HG02588 (cell line): ENCODE measurements around the gene STBD1.
"Not testable (repeated sequence)": the region's sequence is repeated elsewhere in the genome, so short reads cannot be mapped to it uniquely, and the experiment has no call there.

Source experiments
- ATAC-seq: cut with Tn5 transposase; IDR thresholded peaks from one replicate; pipeline ENCODE4 v1.9.1; 2021; ENCODE audit warnings: mild to moderate bottlenecking, moderate library complexity; ENCODE audit not compliant: unreplicated experiment

STBD1 gene

GRCh38 chr4:76305971-76306881 lies at the start of gene STBD1:
Gene STBD1 (plus strand): TSS chr4:76306733. CDS start chr4:76306770, 37 bp downstream.
- no peak for ATAC-seq

DNA sequence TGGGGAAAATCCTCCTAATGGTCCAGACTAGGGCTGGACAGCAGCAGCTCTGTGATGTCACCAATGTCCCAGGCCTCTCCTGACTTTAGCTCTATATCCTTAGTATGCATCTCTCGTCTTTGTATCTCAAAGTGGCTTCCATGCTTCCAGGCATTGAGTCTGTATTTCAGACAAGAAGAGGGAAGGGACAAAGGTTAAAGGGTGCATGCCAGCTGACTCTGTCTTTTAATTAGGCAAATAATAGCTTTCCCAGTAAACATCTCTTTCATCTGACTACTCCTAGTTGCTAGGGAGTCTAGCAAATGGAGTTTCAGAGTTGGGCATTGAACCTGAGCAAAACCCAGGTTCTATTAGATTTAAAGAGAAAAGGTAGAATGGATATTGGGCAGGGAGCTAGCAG lies 49.6 kb upstream of the STBD1 start:
- no peak for ATAC-seq

GRCh38 chr4:76257824-76258223 lies 48.7 kb upstream of the STBD1 start:
- no peak for ATAC-seq

- no peak for ATAC-seq
Observed at GRCh38 chr4:76260571-76260970, 46.0 kb upstream of the STBD1 start.

DNA sequence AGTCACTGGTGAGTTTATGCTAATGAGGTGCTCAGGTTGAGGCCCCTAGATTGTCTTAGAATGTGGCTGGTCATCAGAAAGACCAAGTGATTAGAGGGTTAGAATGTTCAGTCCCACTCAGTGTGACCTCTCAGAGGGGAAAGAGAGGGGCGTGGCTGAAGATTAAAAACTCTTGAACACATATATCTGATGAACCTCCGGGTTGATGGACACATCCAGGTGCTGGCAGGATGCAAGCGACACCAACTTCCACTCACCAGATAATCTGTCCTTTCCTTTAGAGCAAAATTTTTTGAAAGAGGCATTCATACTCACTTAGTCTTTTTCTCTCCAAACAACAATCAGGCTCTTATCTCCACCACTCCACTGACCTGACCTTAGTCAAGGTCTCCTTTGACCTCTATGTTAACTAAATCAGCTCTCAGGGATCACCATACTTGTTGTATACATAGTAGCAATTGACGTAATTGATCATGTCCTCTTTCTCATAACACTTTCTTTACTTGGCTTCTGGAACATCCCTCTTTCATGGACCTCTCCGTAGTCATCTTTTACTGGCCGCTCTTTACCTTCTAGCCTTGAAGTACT lies 40.8 kb upstream of the STBD1 start:
- no peak for ATAC-seq

DNA sequence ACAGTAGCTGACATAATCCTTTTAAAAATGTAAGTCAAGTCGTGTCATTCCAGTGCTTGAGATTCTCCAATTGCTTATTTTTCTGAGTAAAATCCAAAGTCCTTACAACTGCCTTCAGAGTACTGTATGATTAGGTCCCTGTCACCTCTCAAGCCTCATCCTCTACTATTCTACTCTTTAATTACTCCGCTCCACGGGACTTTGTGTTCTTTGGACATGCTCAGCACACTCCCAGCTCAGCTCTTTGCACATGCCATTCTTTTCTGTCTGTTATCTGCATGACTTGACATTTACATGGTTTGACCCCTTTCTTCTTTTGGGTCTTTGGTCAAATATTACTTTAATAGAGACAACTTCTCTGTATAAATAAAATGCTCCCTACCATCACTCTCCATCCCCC lies 39.9 kb upstream of the STBD1 start:
- no peak for ATAC-seq

DNA sequence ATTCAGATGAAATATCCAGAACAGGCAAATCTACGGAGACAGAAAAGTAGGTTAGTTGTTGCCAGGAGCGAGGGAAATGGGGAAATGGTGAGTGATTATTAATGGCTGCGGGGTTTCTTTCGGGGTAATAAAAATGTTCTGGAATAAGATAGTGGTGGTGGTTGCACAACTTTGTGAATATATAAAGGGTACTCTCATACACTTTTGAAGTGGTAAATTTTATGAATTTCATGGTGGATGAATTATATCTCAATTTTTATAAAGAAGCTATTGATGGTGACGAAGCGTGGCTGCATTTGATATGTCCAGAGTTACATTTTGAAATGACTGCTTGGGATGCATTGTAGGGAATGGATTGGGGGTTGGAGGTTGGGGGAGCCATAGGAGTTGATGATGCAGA lies 38.7 kb upstream of the STBD1 start:
- no peak for ATAC-seq

DNA sequence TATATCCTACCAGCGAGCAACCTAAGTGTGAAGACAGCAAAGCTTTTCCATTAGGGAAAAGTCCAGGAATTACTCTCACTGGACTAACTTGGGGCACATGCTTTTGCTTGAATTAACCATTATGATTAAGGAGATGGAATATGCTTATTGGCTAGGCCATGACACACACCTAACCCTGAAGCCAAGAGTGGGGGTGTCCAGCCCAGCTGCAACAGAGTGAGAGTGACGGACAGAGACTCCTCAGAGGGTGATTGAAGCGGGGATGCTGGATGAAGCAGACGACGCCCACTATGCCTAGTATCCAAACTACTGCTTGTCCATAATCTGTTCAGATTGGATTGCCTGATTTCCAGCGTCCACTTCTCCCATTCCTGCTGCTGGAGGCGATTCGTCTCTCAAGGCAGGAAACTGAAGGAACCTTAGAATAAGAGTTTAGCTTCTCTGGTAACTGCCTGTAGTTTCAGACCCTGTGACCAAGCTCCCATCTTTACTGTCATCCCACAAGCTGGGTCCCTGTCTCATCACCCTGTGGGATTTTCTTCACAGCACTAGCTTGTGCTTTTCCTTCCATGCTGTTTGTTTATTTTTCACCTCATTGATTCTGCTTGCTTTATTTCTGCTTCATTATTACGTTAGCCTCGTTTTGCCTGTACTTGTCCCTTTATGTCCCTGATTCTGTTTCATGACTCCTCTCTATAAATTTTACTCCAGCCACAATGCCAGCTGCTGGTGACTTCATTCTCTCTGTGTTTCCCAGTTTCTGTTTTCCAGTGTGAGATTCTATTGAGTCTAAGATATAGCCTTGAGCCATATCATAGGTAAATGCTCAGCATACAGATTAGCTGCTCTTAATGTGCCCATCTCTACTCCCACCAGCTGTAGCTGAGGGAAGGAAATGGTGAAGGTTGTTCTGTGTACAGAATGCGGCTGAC lies 36.0 kb upstream of the STBD1 start:
- ATAC-seq: no peak

DNA sequence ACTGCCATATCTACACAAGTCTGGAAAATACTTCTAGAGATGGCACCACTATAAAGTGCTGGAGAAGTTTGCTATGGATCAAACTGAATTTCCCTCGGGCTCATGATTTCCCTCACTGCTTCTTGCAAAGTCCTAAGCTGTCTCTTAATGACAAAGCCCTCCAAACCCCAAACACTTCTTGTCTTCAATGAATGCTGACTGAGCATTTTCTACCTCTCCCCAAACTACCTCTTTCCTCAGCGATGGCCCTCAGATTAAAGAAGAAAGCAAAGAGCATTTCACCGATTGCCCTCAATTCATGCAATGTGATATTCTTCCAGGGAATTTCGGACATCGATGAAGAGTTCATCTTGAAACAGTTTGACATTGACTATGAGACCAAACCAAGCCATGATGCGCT lies 35.3 kb upstream of the STBD1 start:
- ATAC-seq: no peak

DNA sequence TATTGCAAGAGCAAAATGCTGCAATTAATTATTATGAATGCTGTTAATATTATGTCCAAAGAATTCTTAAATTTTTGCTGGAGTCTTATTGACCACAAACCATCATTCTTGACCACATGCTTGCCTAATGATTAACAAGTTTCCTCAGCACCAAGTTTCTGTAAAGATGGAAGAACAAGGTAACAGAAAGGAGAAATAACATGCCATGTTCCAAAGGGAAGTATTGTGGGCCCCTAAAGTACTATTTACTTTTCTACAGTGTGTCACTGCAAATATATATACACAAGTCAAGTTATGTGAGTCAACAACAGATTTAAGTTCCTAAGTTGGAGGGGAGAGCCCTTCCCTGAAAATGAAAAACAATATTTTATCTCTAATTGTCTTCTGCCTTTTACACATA lies 34.5 kb upstream of the STBD1 start:
- ATAC-seq: no peak

- no peak for ATAC-seq
Observed at GRCh38 chr4:76272582-76272981, 34.0 kb upstream of the STBD1 start.

DNA sequence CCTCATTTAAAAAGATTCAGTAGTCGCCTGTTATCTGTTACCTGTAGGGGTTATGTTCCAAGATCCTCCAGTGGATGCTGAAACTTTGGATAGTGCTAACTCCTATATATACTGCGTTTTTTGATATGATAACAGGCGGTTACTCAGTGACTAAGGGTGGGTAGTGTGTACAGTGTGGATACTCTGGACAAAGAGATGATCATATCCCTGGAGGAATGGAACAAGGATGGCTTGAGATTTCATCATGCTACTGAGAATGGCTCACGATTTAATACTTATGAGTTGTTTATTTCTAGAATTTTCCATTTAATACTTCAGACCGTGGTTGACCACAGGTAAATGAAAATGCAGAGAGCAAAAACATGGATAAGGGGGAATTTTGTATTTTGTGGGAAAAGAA lies 33.5 kb upstream of the STBD1 start:
- no peak for ATAC-seq

DNA sequence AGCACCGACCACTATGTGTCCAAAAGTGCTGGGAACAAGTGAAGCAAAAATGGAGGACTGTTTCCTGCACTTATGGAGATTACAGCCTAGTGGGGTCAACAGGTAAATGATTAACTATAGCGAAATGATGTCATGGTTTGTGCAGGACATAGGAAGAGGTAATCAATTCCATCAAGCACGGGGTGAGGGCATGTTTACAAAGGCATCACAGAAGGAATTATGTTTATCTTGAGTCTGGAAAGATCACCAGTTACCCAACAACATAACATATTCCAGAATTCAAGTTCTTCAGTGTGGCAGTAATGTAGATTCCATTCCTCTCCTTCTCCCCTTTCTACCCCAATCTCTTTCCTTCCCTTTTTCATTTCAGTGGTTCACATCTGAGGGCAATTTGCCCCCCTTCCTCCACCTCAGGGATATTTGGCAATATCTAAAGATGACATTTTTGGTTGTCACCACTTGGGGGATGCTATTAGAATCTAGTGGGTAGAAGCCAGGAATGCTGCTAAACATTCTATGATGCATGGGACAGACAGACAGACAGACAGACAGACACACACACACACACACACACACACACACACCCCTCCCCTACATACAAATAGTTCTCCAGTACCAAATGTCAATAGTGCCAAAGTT lies 30.9 kb upstream of the STBD1 start:
- no peak for ATAC-seq

DNA sequence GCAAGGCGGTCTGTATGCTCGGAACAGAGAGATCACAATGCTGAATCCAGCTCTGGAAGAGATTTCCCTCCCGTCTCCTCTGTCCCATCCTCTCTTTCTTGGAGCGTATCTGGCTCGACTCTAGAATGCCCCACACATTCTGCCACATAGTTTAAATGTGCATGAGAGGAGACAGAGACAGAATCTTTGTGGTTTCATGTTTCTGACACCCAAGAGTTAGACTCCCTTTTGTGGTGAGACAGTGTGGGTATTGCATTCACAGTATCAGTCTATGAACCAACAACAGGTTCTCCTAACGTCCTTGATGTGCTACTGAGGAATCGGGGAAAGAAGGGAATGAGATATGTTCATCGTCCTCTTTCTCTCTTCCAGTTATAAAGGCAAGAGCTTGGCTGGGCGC lies 29.7 kb upstream of the STBD1 start:
- ATAC-seq: no peak

GRCh38 chr4:76277667-76278066 lies 28.9 kb upstream of the STBD1 start:
- ATAC-seq: no peak

DNA sequence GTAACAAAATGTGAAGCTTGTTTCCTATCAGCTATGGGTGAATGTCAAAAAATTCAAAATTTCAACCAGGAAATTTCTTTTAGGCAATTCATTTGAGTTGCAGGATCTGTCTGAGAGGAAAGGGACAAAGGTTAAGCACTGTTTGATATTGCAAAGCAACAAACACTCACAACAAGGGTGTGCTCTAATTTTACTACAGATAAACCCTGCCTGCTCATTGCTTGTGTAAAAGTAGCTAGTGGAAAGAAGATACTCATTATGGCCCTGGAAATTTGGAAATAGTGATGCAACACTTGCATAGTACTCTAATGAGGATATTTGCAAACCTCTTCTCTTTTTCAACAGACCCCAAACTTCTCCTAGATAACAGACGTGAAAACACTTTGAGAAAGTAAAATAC lies 27.9 kb upstream of the STBD1 start:
- ATAC-seq: no peak

- no peak for ATAC-seq
Observed at GRCh38 chr4:76279462-76279861, 27.1 kb upstream of the STBD1 start.

GRCh38 chr4:76280488-76281441 lies 25.8 kb upstream of the STBD1 start:
- no peak for ATAC-seq

DNA sequence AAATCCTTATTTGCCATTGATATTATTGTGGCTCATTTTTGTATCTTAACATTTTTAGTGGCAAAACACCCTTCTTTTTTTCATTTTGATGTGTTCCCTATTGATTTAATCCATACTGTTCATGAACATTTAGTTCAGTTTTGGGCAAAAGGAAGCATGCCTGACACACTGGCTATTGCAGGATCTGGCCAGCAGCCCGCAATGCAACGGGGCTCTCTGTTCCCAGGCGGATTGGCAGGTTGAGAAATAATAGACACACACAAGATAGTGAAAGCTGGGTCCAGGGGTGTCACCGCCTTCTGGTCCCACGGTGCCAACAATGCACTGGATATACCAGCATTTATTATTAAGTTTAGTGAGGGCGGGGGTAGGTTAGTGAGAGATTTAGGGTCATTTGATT lies 24.9 kb upstream of the STBD1 start:
- ATAC-seq: not testable (repeated sequence)
